GM21786 (cell line): ENCODE results near the gene CISD2.
"Not testable (repeated sequence)": the region's sequence is repeated elsewhere in the genome, so short reads cannot be mapped to it uniquely, and the experiment has no call there.

ENCODE experiments used
- ATAC-seq: cut with Tn5 transposase; IDR thresholded peaks from one replicate; pipeline ENCODE4 v1.9.1; 2021; ENCODE audit not compliant: unreplicated experiment

The CISD2 gene

DNA sequence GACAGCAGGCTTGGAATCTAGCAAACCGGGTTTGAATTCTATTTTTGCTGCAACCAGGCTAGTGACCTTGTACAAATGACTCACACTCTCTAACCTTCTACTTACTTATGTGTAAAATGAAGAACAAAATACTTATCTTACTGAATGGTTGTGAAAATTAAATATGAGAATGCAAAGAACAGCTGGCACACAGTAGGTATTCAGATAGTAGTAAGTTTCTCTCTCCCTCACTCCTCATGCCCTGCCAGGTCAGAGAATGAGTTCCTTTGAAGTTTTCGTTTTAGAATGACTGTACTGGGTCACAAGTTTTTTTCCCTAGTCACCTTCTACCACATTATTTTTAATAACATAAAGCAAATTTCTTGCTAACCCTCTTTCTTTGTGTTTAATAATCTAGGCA is 33.0 kb downstream of the CISD2 start:
- no peak for ATAC-seq

GRCh38 chr4:102918859-102919258 is 50.1 kb downstream of the CISD2 start:
- no peak for ATAC-seq

- not testable (repeated sequence) for ATAC-seq
Observed at GRCh38 chr4:102919697-102920096, 50.9 kb downstream of the CISD2 start.

- no peak for ATAC-seq
Observed at GRCh38 chr4:102935716-102936115, 66.9 kb downstream of the CISD2 start.

DNA sequence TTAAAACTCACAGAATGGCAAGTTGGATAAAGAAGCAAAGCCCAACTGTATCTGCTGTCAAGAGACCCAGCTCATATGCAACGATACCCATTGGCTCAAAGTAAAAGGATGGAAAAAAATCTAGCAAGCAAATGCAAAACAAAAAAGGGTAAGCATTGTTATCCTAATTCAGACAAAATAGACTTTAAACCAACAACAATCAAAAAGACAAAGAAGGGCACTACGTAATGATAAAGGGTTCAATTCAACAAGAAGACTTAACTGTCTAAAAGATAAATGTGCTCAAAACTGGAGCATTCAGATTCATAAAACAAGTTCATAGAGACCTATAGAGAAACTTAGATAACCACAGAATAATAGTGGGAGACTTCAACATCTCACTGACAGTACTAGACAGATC is 69.3 kb downstream of the CISD2 start:
- ATAC-seq, result not testable (repeated sequence)
